ENCODE measurements around the gene HTR2B. TPM values are rescaled to one million over a fixed set of nuclear protein-coding genes. Genes with fewer than 3 reads are reported as not detected.

Gene HTR2B
- under 0.01 and 2.1 TPM in 2 replicates for total RNA-seq

DNA sequence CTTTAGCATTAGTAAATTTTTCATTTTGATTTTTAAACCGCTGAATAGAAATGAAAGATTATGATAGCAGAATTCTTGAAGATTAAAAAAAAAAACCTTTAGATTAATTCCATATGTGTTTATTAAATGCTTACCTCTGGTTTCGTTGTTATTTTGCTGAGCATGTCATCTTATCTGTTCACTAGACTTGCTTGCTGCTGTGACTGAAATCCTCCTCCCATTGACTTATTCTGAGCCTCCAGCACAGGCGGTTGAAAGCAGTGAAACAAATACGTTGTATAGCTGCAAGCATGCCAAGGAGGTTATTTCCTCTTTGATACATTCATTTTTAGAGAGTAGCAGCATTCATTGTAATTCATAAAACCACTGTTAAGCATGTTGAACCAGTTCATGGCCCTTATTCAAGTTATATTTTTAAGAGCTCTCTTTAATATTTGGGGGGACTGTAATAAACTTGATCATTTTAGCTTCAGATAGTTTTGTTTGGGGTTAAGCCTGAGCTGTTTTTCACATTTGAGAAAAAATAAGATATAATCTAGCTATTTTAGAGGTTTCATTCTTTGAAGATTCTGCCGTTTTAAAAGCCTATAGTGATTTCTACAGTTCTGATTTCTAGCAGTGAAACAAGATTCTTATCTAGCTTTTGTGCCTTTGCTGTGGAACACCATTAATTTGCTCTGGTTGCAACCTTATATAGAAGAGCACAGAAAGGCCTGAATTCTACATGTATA, at the start of gene HTR2B:
Gene HTR2B (minus strand): TSS at position 205 of the 731 bp plus-strand sequence. CDS start 1,278 bp downstream, outside the sequence.

Other genes with a start within 250 kb of the HTR2B start
- gene GPR55, start 199.8 kb downstream of the HTR2B start, total RNA-seq, result not detected in 2 replicates
- gene SPATA3, start 128.9 kb downstream of the HTR2B start, total RNA-seq, result not detected in 2 replicates
- not detected in 2 replicates for gene C2orf72, start 87.5 kb downstream of the HTR2B start, total RNA-seq
- 156 and 160 TPM in 2 replicates for gene PSMD1, start 68.2 kb downstream of the HTR2B start, total RNA-seq
- gene ARMC9, start 73.6 kb upstream of the HTR2B start, total RNA-seq, result 15.9 and 18.4 TPM in 2 replicates